ENCODE results near the gene DACH1. TPM values are rescaled to one million over a fixed set of nuclear protein-coding genes. Genes with fewer than 3 reads are reported as not detected.

The DACH1 gene
- total RNA-seq, 1 donor from 2014 or later: not detected

DNA sequence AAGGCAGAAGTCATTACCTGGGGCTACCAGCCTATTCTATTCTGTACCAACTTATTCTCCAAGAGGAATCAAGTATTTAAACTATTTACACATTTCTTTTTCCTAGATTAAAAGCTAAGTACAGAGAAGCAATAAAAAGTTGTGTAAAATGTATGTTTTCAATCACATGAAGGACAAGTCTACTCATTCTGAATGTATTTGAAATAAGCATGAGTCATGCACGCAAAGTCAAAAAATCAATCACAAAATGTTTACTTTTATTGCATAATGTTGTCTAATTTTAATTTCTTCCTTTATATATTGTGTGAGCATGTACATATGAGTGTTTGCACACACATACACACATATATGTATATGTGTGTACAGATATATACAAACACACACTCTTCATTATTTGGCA is 136.7 kb downstream of the DACH1 start:
- Mint-ChIP-seq H3K27me3 (no peaks in the 10 kb centered on the region), H3K4me1 (no peaks in the 10 kb centered on the region), H3K4me3 (no peak overlapping the region), H3K27ac (no peak overlapping the region), H3K36me3 (ENCODE audit: low read depth) (no peaks in the 10 kb centered on the region), H3K9me3 (peaks cover 3% of the 10 kb centered on the region)
- DNase-seq: no peak
- ATAC-seq (ENCODE audit: low read depth): no peak
- CTCF ChIA-PET: no interaction called here
- POLR2A ChIA-PET: no interaction called here
- intact Hi-C loops (cut with micrococcal nuclease): no loop called here
- TF ChIP-seq, protein P1, sequence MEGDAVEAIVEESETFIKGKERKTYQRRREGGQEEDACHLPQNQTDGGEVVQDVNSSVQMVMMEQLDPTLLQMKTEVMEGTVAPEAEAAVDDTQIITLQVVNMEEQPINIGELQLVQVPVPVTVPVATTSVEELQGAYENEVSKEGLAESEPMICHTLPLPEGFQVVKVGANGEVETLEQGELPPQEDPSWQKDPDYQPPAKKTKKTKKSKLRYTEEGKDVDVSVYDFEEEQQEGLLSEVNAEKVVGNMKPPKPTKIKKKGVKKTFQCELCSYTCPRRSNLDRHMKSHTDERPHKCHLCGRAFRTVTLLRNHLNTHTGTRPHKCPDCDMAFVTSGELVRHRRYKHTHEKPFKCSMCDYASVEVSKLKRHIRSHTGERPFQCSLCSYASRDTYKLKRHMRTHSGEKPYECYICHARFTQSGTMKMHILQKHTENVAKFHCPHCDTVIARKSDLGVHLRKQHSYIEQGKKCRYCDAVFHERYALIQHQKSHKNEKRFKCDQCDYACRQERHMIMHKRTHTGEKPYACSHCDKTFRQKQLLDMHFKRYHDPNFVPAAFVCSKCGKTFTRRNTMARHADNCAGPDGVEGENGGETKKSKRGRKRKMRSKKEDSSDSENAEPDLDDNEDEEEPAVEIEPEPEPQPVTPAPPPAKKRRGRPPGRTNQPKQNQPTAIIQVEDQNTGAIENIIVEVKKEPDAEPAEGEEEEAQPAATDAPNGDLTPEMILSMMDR (IDR thresholded peaks at IDR 0.05): no peak

DNA sequence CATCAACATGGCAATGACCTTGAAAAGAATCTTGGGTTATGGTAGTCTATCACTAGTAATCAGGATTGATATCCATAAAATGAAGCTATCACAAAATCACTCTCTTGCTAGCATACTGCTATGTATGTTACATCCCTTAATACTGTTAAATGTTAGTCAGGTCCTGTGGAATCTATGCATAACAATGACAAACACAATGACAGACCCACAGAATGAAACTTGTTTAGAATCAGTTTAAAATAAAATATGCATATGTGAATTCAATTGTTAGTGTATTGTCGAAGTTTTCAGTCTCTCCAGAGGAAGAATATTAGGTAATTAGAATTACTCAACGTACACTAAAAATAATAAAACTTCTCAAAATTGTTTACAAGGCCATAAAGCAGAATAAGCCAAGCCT is 137.6 kb downstream of the DACH1 start:
- H3K36me3 Mint-ChIP-seq (ENCODE audit: low read depth): no peaks in the 10 kb centered on the region
- TF ChIP-seq, protein P1 (IDR thresholded peaks at IDR 0.05): no peak
- DNase-seq (no peak), ATAC-seq (ENCODE audit: low read depth) (no peak)
- H3K4me3 Mint-ChIP-seq: no peak overlapping the region
- intact Hi-C loops (cut with micrococcal nuclease): no loop called here
- POLR2A ChIA-PET: no interaction called here
- CTCF ChIA-PET: no interaction called here
- no peaks in the 10 kb centered on the region for H3K27me3 Mint-ChIP-seq
- no peaks in the 10 kb centered on the region for H3K4me1 Mint-ChIP-seq
- H3K27ac Mint-ChIP-seq: no peak overlapping the region
- H3K9me3 Mint-ChIP-seq: peaks cover 3% of the 10 kb centered on the region

DNA sequence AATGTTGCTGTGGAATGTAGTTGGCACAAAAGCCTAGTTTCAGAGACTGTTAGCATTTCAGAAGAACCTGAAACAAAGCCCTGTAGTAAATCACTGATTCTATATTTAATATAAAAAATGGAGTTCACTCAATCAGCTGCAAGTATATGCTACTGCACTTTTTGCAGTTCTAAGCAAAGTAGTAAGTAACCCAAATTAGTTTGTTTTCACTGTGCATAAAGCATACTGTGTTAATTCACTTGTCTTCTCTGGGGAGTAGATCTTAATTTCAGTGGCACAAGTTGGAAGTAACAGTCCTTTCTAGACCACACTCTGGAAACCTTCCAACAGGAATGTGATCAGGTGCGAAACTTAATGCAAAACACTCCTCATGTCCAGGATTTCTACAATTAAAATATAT is 139.3 kb downstream of the DACH1 start:
- ATAC-seq (ENCODE audit: low read depth): no peak
- no peaks in the 10 kb centered on the region for H3K27me3 Mint-ChIP-seq
- no peak for DNase-seq
- ChIA-PET POLR2A (no interaction called here), CTCF (no interaction called here)
- H3K9me3 Mint-ChIP-seq: peaks cover 3% of the 10 kb centered on the region
- H3K27ac Mint-ChIP-seq: no peak overlapping the region
- intact Hi-C loops (cut with micrococcal nuclease): no loop called here
- H3K4me3 Mint-ChIP-seq: no peak overlapping the region
- no peaks in the 10 kb centered on the region for H3K4me1 Mint-ChIP-seq
- no peaks in the 10 kb centered on the region for H3K36me3 Mint-ChIP-seq (ENCODE audit: low read depth)
- TF ChIP-seq, protein P1 (IDR thresholded peaks at IDR 0.05): no peak

DNA sequence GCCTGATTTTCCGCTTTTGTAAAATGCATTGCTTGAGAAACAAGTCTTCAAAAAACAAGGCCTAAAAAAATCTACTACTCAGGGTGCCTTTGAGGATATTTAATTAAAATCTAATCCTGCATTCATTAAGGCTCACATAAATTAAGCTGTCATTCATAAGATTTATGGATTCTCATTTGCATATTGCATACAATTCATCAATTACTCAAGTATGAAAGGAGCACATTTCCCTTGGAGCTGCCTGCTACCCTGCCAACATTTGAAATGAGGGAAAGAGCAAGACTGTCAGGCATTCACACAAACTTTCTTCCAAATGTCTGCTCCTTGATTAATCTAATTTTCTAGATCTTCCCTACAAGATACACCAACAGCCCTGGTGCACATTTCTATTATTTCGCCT is 140.0 kb downstream of the DACH1 start:
- TF ChIP-seq, protein P1 (IDR thresholded peaks at IDR 0.05): no peak
- Mint-ChIP-seq H3K27ac (no peak overlapping the region), H3K9me3 (peaks cover 3% of the 10 kb centered on the region), H3K27me3 (no peaks in the 10 kb centered on the region), H3K4me3 (no peak overlapping the region), H3K4me1 (no peaks in the 10 kb centered on the region), H3K36me3 (ENCODE audit: low read depth) (no peaks in the 10 kb centered on the region)
- ATAC-seq (ENCODE audit: low read depth): no peak
- CTCF ChIA-PET: no interaction called here
- POLR2A ChIA-PET: no interaction called here
- no peak for DNase-seq
- intact Hi-C loops (cut with micrococcal nuclease): no loop called here

DNA sequence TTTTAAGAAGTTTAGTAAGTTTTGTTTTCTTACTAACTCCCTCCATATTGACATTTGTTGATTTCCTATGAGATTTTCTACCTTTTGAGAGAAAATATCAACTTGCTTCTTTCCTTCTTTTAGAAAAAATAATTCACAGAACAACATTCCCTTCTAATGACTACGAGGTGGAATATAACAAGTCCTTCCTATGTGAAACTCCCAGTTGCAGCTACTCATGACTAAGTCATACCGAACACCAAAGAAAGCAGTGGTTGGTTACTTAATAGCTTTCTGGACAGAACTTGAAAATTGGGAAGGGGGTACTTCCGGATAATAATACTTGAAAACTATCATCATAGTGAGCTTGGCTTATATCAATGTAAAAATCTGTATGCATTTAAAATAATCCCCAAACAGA is 144.8 kb downstream of the DACH1 start:
- DNase-seq: no peak
- intact Hi-C loops (cut with micrococcal nuclease): no loop called here
- no peak overlapping the region for H3K4me3 Mint-ChIP-seq
- TF ChIP-seq, protein P1 (IDR thresholded peaks at IDR 0.05): no peak
- H3K27ac Mint-ChIP-seq: no peak overlapping the region
- ChIA-PET CTCF (no interaction called here), POLR2A (no interaction called here)
- no peaks in the 10 kb centered on the region for H3K4me1 Mint-ChIP-seq
- no peaks in the 10 kb centered on the region for H3K27me3 Mint-ChIP-seq
- peaks cover 3% of the 10 kb centered on the region for H3K9me3 Mint-ChIP-seq
- H3K36me3 Mint-ChIP-seq (ENCODE audit: low read depth): no peaks in the 10 kb centered on the region
- ATAC-seq (ENCODE audit: low read depth): no peak
